Transverse colon (tissue), 4 donors: ENCODE measurements around the gene RAB27A. TPM values are rescaled to one million over a fixed set of nuclear protein-coding genes. Genes with fewer than 3 reads are reported as not detected.
A peak's percentile ranks its signal among the peaks of the same experiment; 100 is the strongest.

Source experiments
- DNase-seq: peaks from one replicate; pipeline ENCODE4 v3.0.0-alpha.2; 2019
- H3K27ac ChIP-seq, 4 donors: fragments of 200-600 bp; sonication (generic); 2 replicates each; pipeline ENCODE4 v1.5.1; 2016 to 2018; ENCODE audit warnings: inconsistent platforms in 4 of 4
- H3K27me3 ChIP-seq: fragments of 200-600 bp; sonication (generic); 2 replicates; pipeline ENCODE4 v1.5.1; 2017; ENCODE audit warnings: inconsistent platforms
- H3K36me3 ChIP-seq, 4 donors: fragments of 200-600 bp; sonication (generic); 2 replicates each; pipeline ENCODE4 v1.5.1; 2017 to 2019; ENCODE audit warnings: inconsistent platforms in 4 of 4
- H3K4me1 ChIP-seq, 4 donors: fragments of 200-600 bp; sonication (generic); 2 replicates each; pipeline ENCODE4 v1.5.1; 2017 to 2020; ENCODE audit warnings: inconsistent platforms in 4 of 4
- H3K4me3 ChIP-seq, 4 donors: fragments of 200-600 bp; sonication (generic); 1 replicate in 1 of 4; 2 replicates in 3 of 4; pipeline versions ENCODE4 v1.5.1 to v1.6.1; 2017 to 2019; ENCODE audit warnings: inconsistent platforms in 4 of 4
- H3K9me3 ChIP-seq, 2 donors: fragments of 200-600 bp; sonication (generic); 2 replicates each; pipeline ENCODE4 v1.5.1; 2017 to 2019; ENCODE audit warnings: inconsistent platforms in 2 of 2
- EP300 ChIP-seq: sonication (generic); formaldehyde crosslinking; IDR thresholded peaks from one replicate; pipeline ENCODE4 v1.6.1; 2017; ENCODE audit warnings: antibody characterized with exemption, low read depth
- POLR2A ChIP-seq: fragments of 450-650 bp; IDR thresholded peaks from one replicate; pipeline ENCODE4 v1.6.1; 2016; ENCODE audit warnings: antibody characterized with exemption, mild to moderate bottlenecking, moderate library complexity
- POLR2AphosphoS5 ChIP-seq, 3 donors: sonication (generic); formaldehyde crosslinking; IDR thresholded peaks; one replicate each; pipeline ENCODE4 v1.6.1; 2016; ENCODE audit warnings: antibody characterized with exemption in 3 of 3
- WGBS, 2 donors: methylation state at CpG; one replicate each; pipeline ENCODE4 v1.1.5; 2018; ENCODE audit warnings: low coverage in 1 of 2; 5-methylcytosine and 5-hydroxymethylcytosine counted together
- in situ Hi-C, 4 donors: fragments of 200-750 bp; cut with MboI; loops; one replicate each; pipeline versions ENCODE4 v1.15.0 to v1.15.1; 2017; ENCODE audit warnings: low sequenced_read_pairs in 3 of 4, low pct_ligation_motif_present in 1 of 4, low pct_unique_long_range_greater_than_20kb in 1 of 4
- intact Hi-C: fragments of 100-400 bp; cut with DNase I; formaldehyde crosslinking; loops from one replicate; pipeline ENCODE4 v1.15.1; 2023; ENCODE audit warnings: low total_unique reads
- total RNA-seq, 4 donors: library from RNA; depleted of rRNA; stranded (reverse); fragments of >200 nt; gene quantifications; one replicate each; pipeline ENCODE4 v1.1.0, GENCODE V29; 2016
- TF ChIP-seq, protein P1 (sequence below), 5 experiments: fragments of 200-600 bp in 3 of 5; fragments of 450-650 bp in 2 of 5; sonication (generic) in 3 of 5; IDR thresholded peaks; 1 replicate in 2 of 5; 2 replicates in 3 of 5; pipeline ENCODE4 v1.5.1; 2016 to 2017; ENCODE audit warnings: antibody characterized with exemption in 5 of 5, inconsistent platforms in 3 of 5, mild to moderate bottlenecking in 2 of 5, moderate library complexity in 1 of 5

RAB27A gene
- total RNA-seq, 4 donors from 2014 or later = 9.4 to 65.7 (median 24.1) TPM

DNA sequence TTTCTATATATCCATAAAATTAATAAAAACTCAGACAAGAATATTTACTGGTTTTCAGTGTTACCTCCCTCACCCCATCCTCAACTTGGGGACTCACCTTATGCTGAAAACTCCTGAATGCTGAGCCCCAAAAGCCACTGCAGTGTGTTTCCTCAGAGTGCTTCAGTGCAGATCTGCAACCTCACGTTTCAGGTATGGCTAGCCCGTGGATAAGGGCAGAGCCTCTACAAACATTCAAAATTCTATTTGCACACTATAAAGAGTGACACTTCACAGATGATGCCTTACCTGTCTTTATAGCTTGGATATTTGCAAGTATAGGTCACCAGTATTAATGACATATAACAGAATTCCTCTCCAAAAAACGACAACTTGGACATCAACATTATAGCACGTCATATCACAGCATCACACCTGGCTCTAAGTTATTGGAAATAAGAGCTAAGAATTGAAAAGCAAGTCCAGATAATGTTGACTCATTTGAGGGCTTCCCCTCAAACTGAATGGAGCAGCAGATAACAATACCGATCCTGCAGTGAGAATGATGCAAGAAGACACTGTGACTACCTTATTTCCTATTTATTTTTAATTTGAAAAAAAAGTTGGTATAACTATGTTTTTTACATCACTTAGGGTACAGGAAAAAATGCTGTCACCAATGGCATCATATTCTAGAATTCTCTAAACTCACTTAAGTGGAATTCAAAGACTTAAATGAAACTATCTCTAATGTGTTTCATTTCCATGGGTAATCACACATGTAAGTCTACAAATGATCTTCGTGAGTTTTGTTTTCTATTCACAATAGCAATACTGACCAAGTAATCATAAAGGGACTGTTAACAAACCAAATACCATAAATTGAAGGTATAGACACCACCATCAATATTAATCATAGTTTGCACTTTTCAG is 52.1 kb downstream of the RAB27A start:
- TF ChIP-seq POLR2A = peak; percentile 22
- TF ChIP-seq POLR2AphosphoS5 (IDR thresholded peaks at IDR 0.05) = peak in 2 of 3 donors; percentile 25 to 32
- TF ChIP-seq, protein P1, sequence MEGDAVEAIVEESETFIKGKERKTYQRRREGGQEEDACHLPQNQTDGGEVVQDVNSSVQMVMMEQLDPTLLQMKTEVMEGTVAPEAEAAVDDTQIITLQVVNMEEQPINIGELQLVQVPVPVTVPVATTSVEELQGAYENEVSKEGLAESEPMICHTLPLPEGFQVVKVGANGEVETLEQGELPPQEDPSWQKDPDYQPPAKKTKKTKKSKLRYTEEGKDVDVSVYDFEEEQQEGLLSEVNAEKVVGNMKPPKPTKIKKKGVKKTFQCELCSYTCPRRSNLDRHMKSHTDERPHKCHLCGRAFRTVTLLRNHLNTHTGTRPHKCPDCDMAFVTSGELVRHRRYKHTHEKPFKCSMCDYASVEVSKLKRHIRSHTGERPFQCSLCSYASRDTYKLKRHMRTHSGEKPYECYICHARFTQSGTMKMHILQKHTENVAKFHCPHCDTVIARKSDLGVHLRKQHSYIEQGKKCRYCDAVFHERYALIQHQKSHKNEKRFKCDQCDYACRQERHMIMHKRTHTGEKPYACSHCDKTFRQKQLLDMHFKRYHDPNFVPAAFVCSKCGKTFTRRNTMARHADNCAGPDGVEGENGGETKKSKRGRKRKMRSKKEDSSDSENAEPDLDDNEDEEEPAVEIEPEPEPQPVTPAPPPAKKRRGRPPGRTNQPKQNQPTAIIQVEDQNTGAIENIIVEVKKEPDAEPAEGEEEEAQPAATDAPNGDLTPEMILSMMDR (IDR thresholded peaks at IDR 0.05) = no peak
- in situ Hi-C loops = no loop called here
- no peaks in the 10 kb centered on the region for H3K9me3 ChIP-seq
- intact Hi-C loops = no loop called here
- H3K4me3 ChIP-seq = peak overlapping the region in 1 of 4 donors; percentile 15
- peak overlapping the region in 2 of 4 donors; percentile 6 to 44 for H3K27ac ChIP-seq
- no peaks in the 10 kb centered on the region for H3K27me3 ChIP-seq
- DNase-seq = no peak
- 74 to 76% methylated on average over 6 of the region's 6 CpGs for WGBS, 2 donors
- H3K4me1 ChIP-seq = peaks cover 0 to 15% (median 5%) of the 10 kb centered on the region in 4 donors
- H3K36me3 ChIP-seq = no peaks in the 10 kb centered on the region

DNA sequence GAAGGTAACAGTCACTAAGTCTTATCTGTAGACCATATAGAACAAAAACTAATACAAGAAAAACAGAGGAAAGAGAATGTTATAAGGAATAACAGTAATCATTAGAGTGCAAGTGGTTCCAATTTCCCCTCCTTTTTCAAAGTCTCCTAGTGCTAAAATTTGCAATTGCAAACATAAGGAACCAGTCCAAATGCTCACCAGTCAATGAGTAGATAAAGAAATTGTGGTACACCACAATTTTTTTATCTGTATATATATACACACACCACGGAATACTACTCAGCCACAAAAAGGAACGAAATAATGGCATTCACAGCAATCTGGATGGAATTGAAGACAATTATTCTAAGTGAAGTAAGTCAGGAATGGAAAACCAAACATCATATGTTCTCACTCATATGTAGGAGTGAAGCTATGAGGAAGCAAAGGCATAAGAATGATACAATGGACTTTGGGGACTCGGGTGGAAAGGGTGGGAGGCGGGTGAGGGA is 54.0 kb downstream of the RAB27A start:
- peak overlapping the region in 1 of 4 donors; percentile 15 for H3K4me3 ChIP-seq
- no peak for TF ChIP-seq EP300
- TF ChIP-seq, protein P1 (IDR thresholded peaks at IDR 0.05) = no peak
- no peak for TF ChIP-seq POLR2AphosphoS5 (IDR thresholded peaks at IDR 0.05)
- TF ChIP-seq POLR2A = no peak
- H3K9me3 ChIP-seq = no peaks in the 10 kb centered on the region
- peak overlapping the region in 1 of 4 donors; percentile 26 for H3K27ac ChIP-seq
- in situ Hi-C loops (no loop called here), intact Hi-C loops (no loop called here)
- peaks cover 0 to 6% (median 2%) of the 10 kb centered on the region in 4 donors for H3K4me1 ChIP-seq
- no peaks in the 10 kb centered on the region for H3K27me3 ChIP-seq
- no peak for DNase-seq
- no peaks in the 10 kb centered on the region for H3K36me3 ChIP-seq
- WGBS, 2 donors = 89 to 92% methylated on average over 4 of the region's 4 CpGs

DNA sequence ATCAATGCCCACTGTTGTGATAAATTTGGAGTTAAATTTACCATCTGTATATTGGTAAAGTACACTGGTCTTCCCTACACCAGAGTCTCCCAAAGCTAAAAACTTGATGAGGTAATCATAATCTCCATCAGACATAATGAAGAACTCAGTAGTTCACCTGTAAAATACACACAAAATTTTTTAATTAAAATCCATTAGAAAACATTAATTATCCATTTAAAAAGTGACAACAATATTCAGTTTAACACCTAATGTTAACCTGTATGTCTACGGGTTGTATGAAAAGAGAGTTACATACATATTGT is 54.9 kb downstream of the RAB27A start:
- Histone ChIP-seq H3K9me3 (no peaks in the 10 kb centered on the region), H3K4me3 (no peak overlapping the region), H3K27me3 (no peaks in the 10 kb centered on the region), H3K36me3 (no peaks in the 10 kb centered on the region), H3K4me1 (peaks cover 0 to 6% (median 5%) of the 10 kb centered on the region in 4 donors), H3K27ac (peak overlapping the region in 1 of 4 donors; percentile 26)
- in situ Hi-C loops (no loop called here), intact Hi-C loops (no loop called here)
- WGBS, 2 donors = 91 to 100% methylated on average over 1 of the region's 1 CpG
- no peak for TF ChIP-seq POLR2A
- TF ChIP-seq, protein P1 (IDR thresholded peaks at IDR 0.05) = no peak
- TF ChIP-seq EP300 = no peak
- TF ChIP-seq POLR2AphosphoS5 (IDR thresholded peaks at IDR 0.05) = no peak
- no peak for DNase-seq

DNA sequence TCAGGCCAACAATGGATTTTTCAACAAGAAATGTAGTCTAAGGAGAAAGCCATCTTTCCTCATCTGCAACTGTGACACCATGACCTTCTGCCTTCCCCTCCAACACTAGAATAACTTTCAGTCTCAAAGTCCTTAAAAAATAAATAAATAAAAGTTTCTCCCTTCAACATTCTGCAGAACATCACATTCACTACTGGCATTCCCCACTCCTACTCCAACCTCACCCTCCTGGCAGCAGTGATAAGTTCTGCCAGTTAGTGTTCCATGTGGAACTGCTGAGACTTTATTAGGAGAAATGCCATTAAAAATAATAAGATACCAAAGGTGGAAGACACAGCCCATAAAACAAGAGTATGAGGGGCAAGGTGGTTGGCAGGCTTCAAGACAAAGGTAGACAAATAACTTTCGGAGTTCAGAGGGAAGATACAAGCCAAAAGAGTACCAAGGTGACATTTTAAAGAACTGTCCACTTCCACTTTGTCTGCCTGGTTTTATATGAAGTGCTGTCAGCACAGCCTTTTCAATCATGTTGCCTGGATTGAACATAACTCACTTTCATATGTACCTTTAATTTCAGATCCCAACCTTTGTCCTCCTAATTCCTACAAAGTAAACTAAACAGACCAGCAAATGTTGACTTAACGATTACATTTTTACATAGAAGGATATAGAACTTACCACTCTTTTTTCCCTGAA is 55.4 kb downstream of the RAB27A start:
- H3K4me3 ChIP-seq = no peak overlapping the region
- in situ Hi-C loops = no loop called here
- H3K27ac ChIP-seq = peak overlapping the region in 2 of 4 donors; percentile 49 to 53
- no peaks in the 10 kb centered on the region for H3K27me3 ChIP-seq
- peaks cover 0 to 6% (median 5%) of the 10 kb centered on the region in 4 donors for H3K4me1 ChIP-seq
- WGBS, 2 donors = 55 to 93% methylated on average over 2 of the region's 2 CpGs
- H3K36me3 ChIP-seq = no peaks in the 10 kb centered on the region
- intact Hi-C loops = no loop called here
- no peaks in the 10 kb centered on the region for H3K9me3 ChIP-seq
- DNase-seq = no peak
- TF ChIP-seq POLR2A (no peak), EP300 (no peak), POLR2AphosphoS5 (IDR thresholded peaks at IDR 0.05) (no peak)
